ENCODE data around the gene AK8.
"Not testable (repeated sequence)": the region's sequence is repeated elsewhere in the genome, so short reads cannot be mapped to it uniquely, and the experiment has no call there.

Gene AK8

GRCh38 chr9:132740526-132741309 lies 137.4 kb downstream of the AK8 start:
- no peak for DNase-seq

GRCh38 chr9:132739710-132740310 lies 138.3 kb downstream of the AK8 start:
- no peak for DNase-seq

- no peak for DNase-seq
Observed at GRCh38 chr9:132733260-132733815, 144.7 kb downstream of the AK8 start.

- DNase-seq, result peak; percentile 64
Observed at GRCh38 chr9:132732326-132733259, 145.5 kb downstream of the AK8 start.

GRCh38 chr9:132731230-132731629 lies 146.9 kb downstream of the AK8 start:
- no peak for DNase-seq

GRCh38 chr9:132730054-132731033 lies 147.7 kb downstream of the AK8 start:
- no peak for DNase-seq

GRCh38 chr9:132729235-132729890 lies 148.7 kb downstream of the AK8 start:
- no peak for DNase-seq

- DNase-seq, result no peak
Observed at GRCh38 chr9:132728497-132728896, 149.6 kb downstream of the AK8 start.

GRCh38 chr9:132728071-132728470 lies 150.0 kb downstream of the AK8 start:
- no peak for DNase-seq

- no peak for DNase-seq
Observed at GRCh38 chr9:132726576-132727130, 151.4 kb downstream of the AK8 start.

GRCh38 chr9:132725306-132725705 lies 152.8 kb downstream of the AK8 start:
- no peak for DNase-seq

GRCh38 chr9:132723809-132724208 lies 154.3 kb downstream of the AK8 start:
- no peak for DNase-seq

GRCh38 chr9:132722564-132723065 lies 155.5 kb downstream of the AK8 start:
- DNase-seq, result no peak

- DNase-seq, result no peak
Observed at GRCh38 chr9:132721661-132722060, 156.4 kb downstream of the AK8 start.

GRCh38 chr9:132718381-132718928 lies 159.6 kb downstream of the AK8 start:
- DNase-seq, result not testable (repeated sequence)

GRCh38 chr9:132717326-132717945 lies 160.6 kb downstream of the AK8 start:
- DNase-seq, result no peak

- no peak for DNase-seq
Observed at GRCh38 chr9:132716007-132716406, 162.1 kb downstream of the AK8 start.

- no peak for DNase-seq
Observed at GRCh38 chr9:132712753-132713152, 165.3 kb downstream of the AK8 start.

GRCh38 chr9:132711846-132712245 lies 166.2 kb downstream of the AK8 start:
- no peak for DNase-seq

- DNase-seq, result not testable (repeated sequence)
Observed at GRCh38 chr9:132711152-132711551, 166.9 kb downstream of the AK8 start.

Measured in NCI-H1092 treated with DMSO at 0.1 percent for 48 hours (cell line).